ENCODE data around the gene PDLIM3. TPM values are rescaled to one million over a fixed set of nuclear protein-coding genes. Genes with fewer than 3 reads are reported as not detected.

The PDLIM3 gene
- polyA plus RNA-seq, 1 of the 3 experiments (the other 2 are of a cell fraction), result 0.08 TPM

DNA sequence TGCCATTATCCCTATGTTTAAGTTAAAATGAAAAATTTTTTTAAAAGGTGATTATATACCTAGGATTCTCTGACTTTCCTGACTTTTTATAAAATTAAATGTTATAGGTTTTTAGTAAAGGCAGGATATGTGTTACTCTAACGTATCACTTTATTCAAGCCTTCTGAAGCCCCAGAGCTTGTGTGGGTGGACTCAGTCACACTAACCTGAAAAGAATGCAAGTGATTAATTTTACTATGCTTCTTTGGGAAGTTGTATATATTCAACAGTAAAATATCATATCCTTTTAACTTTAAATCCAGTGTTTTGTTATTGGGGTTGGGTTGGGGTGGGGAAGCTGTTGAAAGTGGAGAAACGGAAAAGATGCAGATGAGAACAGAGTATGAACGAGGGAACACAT, 22.8 kb downstream of the PDLIM3 start:
- TF ChIP-seq TCF12 (IDR thresholded peaks at IDR 0.05), result no peak
- TF ChIP-seq SIN3A (IDR thresholded peaks at IDR 0.05; ENCODE audit: borderline replicate concordance, low read depth, low read length), result no peak
- no peak for TF ChIP-seq RFX5 (IDR thresholded peaks at IDR 0.05; ENCODE audit: low read length)
- TF ChIP-seq SMC3 (IDR thresholded peaks at IDR 0.05; ENCODE audit: low read depth, low read length), result no peak
- TF ChIP-seq, protein P1, sequence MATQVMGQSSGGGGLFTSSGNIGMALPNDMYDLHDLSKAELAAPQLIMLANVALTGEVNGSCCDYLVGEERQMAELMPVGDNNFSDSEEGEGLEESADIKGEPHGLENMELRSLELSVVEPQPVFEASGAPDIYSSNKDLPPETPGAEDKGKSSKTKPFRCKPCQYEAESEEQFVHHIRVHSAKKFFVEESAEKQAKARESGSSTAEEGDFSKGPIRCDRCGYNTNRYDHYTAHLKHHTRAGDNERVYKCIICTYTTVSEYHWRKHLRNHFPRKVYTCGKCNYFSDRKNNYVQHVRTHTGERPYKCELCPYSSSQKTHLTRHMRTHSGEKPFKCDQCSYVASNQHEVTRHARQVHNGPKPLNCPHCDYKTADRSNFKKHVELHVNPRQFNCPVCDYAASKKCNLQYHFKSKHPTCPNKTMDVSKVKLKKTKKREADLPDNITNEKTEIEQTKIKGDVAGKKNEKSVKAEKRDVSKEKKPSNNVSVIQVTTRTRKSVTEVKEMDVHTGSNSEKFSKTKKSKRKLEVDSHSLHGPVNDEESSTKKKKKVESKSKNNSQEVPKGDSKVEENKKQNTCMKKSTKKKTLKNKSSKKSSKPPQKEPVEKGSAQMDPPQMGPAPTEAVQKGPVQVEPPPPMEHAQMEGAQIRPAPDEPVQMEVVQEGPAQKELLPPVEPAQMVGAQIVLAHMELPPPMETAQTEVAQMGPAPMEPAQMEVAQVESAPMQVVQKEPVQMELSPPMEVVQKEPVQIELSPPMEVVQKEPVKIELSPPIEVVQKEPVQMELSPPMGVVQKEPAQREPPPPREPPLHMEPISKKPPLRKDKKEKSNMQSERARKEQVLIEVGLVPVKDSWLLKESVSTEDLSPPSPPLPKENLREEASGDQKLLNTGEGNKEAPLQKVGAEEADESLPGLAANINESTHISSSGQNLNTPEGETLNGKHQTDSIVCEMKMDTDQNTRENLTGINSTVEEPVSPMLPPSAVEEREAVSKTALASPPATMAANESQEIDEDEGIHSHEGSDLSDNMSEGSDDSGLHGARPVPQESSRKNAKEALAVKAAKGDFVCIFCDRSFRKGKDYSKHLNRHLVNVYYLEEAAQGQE (IDR thresholded peaks at IDR 0.05; ENCODE audit: low read depth, low read length), result no peak
- no peak for TF ChIP-seq CHD2 (IDR thresholded peaks at IDR 0.05; ENCODE audit: low read length, partially characterized antibody)
- no peak for TF ChIP-seq RCOR1 (IDR thresholded peaks at IDR 0.05; ENCODE audit: low read length)
- TF ChIP-seq, protein P2, sequence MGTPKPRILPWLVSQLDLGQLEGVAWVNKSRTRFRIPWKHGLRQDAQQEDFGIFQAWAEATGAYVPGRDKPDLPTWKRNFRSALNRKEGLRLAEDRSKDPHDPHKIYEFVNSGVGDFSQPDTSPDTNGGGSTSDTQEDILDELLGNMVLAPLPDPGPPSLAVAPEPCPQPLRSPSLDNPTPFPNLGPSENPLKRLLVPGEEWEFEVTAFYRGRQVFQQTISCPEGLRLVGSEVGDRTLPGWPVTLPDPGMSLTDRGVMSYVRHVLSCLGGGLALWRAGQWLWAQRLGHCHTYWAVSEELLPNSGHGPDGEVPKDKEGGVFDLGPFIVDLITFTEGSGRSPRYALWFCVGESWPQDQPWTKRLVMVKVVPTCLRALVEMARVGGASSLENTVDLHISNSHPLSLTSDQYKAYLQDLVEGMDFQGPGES (IDR thresholded peaks at IDR 0.05; ENCODE audit: low read depth, low read length), result no peak
- TF ChIP-seq, protein P3, sequence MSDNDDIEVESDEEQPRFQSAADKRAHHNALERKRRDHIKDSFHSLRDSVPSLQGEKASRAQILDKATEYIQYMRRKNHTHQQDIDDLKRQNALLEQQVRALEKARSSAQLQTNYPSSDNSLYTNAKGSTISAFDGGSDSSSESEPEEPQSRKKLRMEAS (IDR thresholded peaks at IDR 0.05; ENCODE audit: low read depth), result no peak
- TF ChIP-seq MEF2A (IDR thresholded peaks at IDR 0.05; ENCODE audit: borderline replicate concordance, low read depth), result no peak
- no peak for TF ChIP-seq EP300 (IDR thresholded peaks at IDR 0.05; ENCODE audit: borderline replicate concordance in 1 of 2, low read depth in 1 of 2, low read length in 1 of 2)
- TF ChIP-seq YY1 (IDR thresholded peaks at IDR 0.05; ENCODE audit: low read depth), result no peak
- TF ChIP-seq, protein P4, sequence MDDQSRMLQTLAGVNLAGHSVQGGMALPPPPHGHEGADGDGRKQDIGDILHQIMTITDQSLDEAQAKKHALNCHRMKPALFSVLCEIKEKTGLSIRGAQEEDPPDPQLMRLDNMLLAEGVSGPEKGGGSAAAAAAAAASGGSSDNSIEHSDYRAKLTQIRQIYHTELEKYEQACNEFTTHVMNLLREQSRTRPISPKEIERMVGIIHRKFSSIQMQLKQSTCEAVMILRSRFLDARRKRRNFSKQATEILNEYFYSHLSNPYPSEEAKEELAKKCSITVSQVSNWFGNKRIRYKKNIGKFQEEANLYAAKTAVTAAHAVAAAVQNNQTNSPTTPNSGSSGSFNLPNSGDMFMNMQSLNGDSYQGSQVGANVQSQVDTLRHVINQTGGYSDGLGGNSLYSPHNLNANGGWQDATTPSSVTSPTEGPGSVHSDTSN (IDR thresholded peaks at IDR 0.05), result no peak
- TF ChIP-seq, protein P5, sequence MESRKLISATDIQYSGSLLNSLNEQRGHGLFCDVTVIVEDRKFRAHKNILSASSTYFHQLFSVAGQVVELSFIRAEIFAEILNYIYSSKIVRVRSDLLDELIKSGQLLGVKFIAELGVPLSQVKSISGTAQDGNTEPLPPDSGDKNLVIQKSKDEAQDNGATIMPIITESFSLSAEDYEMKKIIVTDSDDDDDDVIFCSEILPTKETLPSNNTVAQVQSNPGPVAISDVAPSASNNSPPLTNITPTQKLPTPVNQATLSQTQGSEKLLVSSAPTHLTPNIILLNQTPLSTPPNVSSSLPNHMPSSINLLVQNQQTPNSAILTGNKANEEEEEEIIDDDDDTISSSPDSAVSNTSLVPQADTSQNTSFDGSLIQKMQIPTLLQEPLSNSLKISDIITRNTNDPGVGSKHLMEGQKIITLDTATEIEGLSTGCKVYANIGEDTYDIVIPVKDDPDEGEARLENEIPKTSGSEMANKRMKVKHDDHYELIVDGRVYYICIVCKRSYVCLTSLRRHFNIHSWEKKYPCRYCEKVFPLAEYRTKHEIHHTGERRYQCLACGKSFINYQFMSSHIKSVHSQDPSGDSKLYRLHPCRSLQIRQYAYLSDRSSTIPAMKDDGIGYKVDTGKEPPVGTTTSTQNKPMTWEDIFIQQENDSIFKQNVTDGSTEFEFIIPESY (IDR thresholded peaks at IDR 0.05; ENCODE audit: borderline replicate concordance, low read depth), result no peak
- TF ChIP-seq GATA2 (CRISPR knock-in tag; IDR thresholded peaks at IDR 0.05), result no peak
- no peak for TF ChIP-seq FOXJ3 (CRISPR knock-in tag; IDR thresholded peaks at IDR 0.05)
- TF ChIP-seq TAF1 (IDR thresholded peaks at IDR 0.05; ENCODE audit: borderline replicate concordance, low read depth, low read length), result no peak
- TF ChIP-seq, protein P6, sequence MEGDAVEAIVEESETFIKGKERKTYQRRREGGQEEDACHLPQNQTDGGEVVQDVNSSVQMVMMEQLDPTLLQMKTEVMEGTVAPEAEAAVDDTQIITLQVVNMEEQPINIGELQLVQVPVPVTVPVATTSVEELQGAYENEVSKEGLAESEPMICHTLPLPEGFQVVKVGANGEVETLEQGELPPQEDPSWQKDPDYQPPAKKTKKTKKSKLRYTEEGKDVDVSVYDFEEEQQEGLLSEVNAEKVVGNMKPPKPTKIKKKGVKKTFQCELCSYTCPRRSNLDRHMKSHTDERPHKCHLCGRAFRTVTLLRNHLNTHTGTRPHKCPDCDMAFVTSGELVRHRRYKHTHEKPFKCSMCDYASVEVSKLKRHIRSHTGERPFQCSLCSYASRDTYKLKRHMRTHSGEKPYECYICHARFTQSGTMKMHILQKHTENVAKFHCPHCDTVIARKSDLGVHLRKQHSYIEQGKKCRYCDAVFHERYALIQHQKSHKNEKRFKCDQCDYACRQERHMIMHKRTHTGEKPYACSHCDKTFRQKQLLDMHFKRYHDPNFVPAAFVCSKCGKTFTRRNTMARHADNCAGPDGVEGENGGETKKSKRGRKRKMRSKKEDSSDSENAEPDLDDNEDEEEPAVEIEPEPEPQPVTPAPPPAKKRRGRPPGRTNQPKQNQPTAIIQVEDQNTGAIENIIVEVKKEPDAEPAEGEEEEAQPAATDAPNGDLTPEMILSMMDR (IDR thresholded peaks at IDR 0.05), result no peak
- no peak for TF ChIP-seq TEAD4 (IDR thresholded peaks at IDR 0.05; ENCODE audit: borderline replicate concordance, insufficient read depth)
- TF ChIP-seq GABPA (IDR thresholded peaks at IDR 0.05; ENCODE audit: low read depth), result no peak
- Histone ChIP-seq H3K79me2 (ENCODE audit: insufficient read depth) (no peaks in the 10 kb centered on the region; the same call in 1 of the 2 replicates), H3K36me3 (replicated peaks in 1 of 2; ENCODE audit: control insufficient read depth in 1 of 2, insufficient read depth in 2 of 2, low read length in 1 of 2) (no peaks in the 10 kb centered on the region), H3K4me3 (ENCODE audit: low read depth in 2 of 2, low read length in 1 of 2) (no peak overlapping the region), H3K27ac (ENCODE audit: low read depth in 2 of 2, low read length in 1 of 2) (no peak overlapping the region), H3K27me3 (ENCODE audit: insufficient read depth) (no peaks in the 10 kb centered on the region), H3K4me1 (ENCODE audit: control insufficient read depth in 1 of 2, insufficient read depth in 2 of 2, low read depth in 1 of 2, low read length in 1 of 2) (no peaks in the 10 kb centered on the region; a peak in 1 of 4 replicates), H3F3A (replicated peaks; ENCODE audit: insufficient read depth) (no peaks in the 10 kb centered on the region), H3K9me3 (no peaks in the 10 kb centered on the region), H3K9me2 (no peaks in the 10 kb centered on the region), H3K4me2 (no peak overlapping the region), H2AFZ (ENCODE audit: low read depth) (no peak overlapping the region), H3K9ac (no peak overlapping the region), H4K20me1 (ENCODE audit: insufficient read depth) (no peaks in the 10 kb centered on the region)
- POLR2A ChIA-PET, result no interaction called here
- CTCF ChIA-PET, result interaction anchor here (0.7 kb wide), 1 partner anchor 16 kb away, joined by 3 read pairs; no protein-coding TSS in a partner anchor
- DNase-seq, result no peak
- WGBS (ENCODE audit: low lambda C conversion rate), result 61% methylated on average over 3 of the region's 3 CpGs
